ENCODE data around the gene TBC1D5. TPM values are rescaled to one million over a fixed set of nuclear protein-coding genes. Genes with fewer than 3 reads are reported as not detected.

The TBC1D5 gene
- total RNA-seq, 4 donors from 2014 or later: 21.3 to 86.4 (median 48.1) TPM

DNA sequence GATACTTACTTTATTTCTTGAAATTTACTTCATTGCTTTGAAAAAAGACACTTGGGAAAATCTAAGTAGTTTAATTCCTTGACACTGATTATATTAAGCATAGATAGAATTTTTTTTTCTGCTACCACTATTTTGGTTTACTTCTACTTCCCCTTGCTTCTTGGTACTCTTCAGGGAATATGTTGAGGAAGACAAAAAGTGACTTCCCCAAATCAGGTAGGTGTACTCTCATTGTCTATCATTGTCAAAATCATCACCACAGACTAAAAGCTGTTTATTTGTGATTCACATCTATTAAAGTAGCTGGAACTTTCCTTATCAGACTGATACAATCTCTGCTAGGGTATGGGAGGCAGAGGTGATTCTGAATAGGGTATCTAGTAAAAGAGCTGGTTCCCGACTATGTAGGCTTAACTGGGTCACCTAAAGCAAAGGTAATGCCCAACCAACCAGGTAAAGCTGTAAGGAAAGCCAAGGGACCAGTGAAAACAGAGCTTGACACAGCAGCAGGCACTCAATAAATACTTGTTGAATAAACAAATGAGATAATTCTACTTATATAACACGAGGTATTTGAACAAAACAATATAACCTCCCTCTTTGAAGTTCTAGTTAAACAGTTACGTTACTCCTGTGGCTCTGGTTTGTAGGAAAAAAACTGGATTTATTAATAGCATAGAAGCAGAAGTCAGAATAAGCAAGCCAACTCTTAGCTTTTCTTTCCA, 510.7 kb downstream of the TBC1D5 start:
- Histone ChIP-seq H3K9me3 (no peaks in the 10 kb centered on the region), H3K27me3 (no peaks in the 10 kb centered on the region), H3K36me3 (no peaks in the 10 kb centered on the region), H3K27ac (no peak overlapping the region), H3K4me3 (no peak overlapping the region), H3K4me1 (no peaks in the 10 kb centered on the region)
- no peak for TF ChIP-seq POLR2A (IDR thresholded peaks at IDR 0.05)
- no peak for TF ChIP-seq EP300 (IDR thresholded peaks at IDR 0.05; ENCODE audit: low read depth)
- TF ChIP-seq, protein P1, sequence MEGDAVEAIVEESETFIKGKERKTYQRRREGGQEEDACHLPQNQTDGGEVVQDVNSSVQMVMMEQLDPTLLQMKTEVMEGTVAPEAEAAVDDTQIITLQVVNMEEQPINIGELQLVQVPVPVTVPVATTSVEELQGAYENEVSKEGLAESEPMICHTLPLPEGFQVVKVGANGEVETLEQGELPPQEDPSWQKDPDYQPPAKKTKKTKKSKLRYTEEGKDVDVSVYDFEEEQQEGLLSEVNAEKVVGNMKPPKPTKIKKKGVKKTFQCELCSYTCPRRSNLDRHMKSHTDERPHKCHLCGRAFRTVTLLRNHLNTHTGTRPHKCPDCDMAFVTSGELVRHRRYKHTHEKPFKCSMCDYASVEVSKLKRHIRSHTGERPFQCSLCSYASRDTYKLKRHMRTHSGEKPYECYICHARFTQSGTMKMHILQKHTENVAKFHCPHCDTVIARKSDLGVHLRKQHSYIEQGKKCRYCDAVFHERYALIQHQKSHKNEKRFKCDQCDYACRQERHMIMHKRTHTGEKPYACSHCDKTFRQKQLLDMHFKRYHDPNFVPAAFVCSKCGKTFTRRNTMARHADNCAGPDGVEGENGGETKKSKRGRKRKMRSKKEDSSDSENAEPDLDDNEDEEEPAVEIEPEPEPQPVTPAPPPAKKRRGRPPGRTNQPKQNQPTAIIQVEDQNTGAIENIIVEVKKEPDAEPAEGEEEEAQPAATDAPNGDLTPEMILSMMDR (IDR thresholded peaks at IDR 0.05): no peak
- TF ChIP-seq POLR2AphosphoS5 (IDR thresholded peaks at IDR 0.05): no peak
- no peak for DNase-seq
- 45 to 54% methylated on average over 2 to 3 of the region's 3 CpGs for WGBS, 2 donors (ENCODE audit: low coverage in 1 of 2)
- in situ Hi-C loops (cut with MboI; ENCODE audit: low pct_ligation_motif_present in 1 of 4, low pct_unique_long_range_greater_than_20kb in 1 of 4, low sequenced_read_pairs in 3 of 4) (loop anchor here in 3 of 4 donors (5.0 to 25.0 kb wide), 5 partner anchors 394 to 629 kb away; partner anchors contain the start of gene DAZL (in 2 of the 3)), intact Hi-C loops (cut with DNase I; ENCODE audit: low total_unique reads) (no loop called here)

DNA sequence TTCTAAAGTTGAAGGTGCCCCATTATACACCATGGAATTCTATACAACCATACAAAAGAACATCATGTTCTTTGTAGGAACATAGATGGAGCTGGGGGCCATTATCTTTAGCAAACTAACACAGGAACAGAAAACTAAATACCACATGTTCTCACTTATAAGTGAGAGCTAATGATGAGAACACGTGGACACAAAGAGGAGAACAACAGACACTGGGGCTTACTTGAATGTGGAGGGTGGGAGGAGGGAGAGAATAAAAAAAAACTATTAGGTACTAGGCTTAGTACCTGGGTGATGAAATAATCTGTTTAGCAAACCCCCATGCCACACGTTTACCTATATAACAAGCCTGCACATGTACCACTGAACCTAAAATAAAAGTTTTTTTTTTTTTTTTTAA, 515.0 kb downstream of the TBC1D5 start:
- no peaks in the 10 kb centered on the region for H3K4me1 ChIP-seq
- TF ChIP-seq, protein P1 (IDR thresholded peaks at IDR 0.05): no peak
- intact Hi-C loops (cut with DNase I; ENCODE audit: low total_unique reads) (loop anchor here (10.0 kb wide), 1 partner anchor 797 kb away; no protein-coding TSS in a partner anchor), in situ Hi-C loops (cut with MboI; ENCODE audit: low pct_ligation_motif_present in 1 of 4, low pct_unique_long_range_greater_than_20kb in 1 of 4, low sequenced_read_pairs in 3 of 4) (loop anchor here in 3 of 4 donors (10.0 to 25.0 kb wide), 4 partner anchors 390 to 623 kb away; partner anchors contain the start of gene DAZL (in 2 of the 3))
- DNase-seq: no peak
- H3K36me3 ChIP-seq: no peaks in the 10 kb centered on the region
- H3K27me3 ChIP-seq: no peaks in the 10 kb centered on the region
- no peaks in the 10 kb centered on the region for H3K9me3 ChIP-seq
- H3K4me3 ChIP-seq: no peak overlapping the region
- 87 to 95% methylated on average over 2 of the region's 2 CpGs for WGBS, 2 donors (ENCODE audit: low coverage in 1 of 2)
- H3K27ac ChIP-seq: no peak overlapping the region

- 90% methylated on average over 1 of the region's 1 CpG; no CpG with 5 or more reads in 1 of the 2 donors for WGBS, 2 donors (ENCODE audit: low coverage in 1 of 2)
- no peak overlapping the region for H3K4me3 ChIP-seq
- no peak overlapping the region for H3K27ac ChIP-seq
- H3K9me3 ChIP-seq: no peaks in the 10 kb centered on the region
- intact Hi-C loops (cut with DNase I; ENCODE audit: low total_unique reads) (loop anchor here (10.0 kb wide), 1 partner anchor 803 kb away; no protein-coding TSS in a partner anchor), in situ Hi-C loops (cut with MboI; ENCODE audit: low pct_ligation_motif_present in 1 of 4, low pct_unique_long_range_greater_than_20kb in 1 of 4, low sequenced_read_pairs in 3 of 4) (loop anchor here in 1 of 4 donors (10.0 kb wide), 1 partner anchor 617 kb away; the partner anchor contains the start of gene DAZL)
- no peaks in the 10 kb centered on the region for H3K4me1 ChIP-seq
- H3K27me3 ChIP-seq: no peaks in the 10 kb centered on the region
- peaks cover 0 to 6% (median 0%) of the 10 kb centered on the region in 4 donors for H3K36me3 ChIP-seq
- no peak for TF ChIP-seq EP300 (IDR thresholded peaks at IDR 0.05; ENCODE audit: low read depth)
- no peak for TF ChIP-seq POLR2AphosphoS5 (IDR thresholded peaks at IDR 0.05)
- no peak for TF ChIP-seq POLR2A (IDR thresholded peaks at IDR 0.05)
- TF ChIP-seq, protein P1 (IDR thresholded peaks at IDR 0.05): no peak
- no peak for DNase-seq
These were observed 520.9 kb downstream of the TBC1D5 start for GRCh38 chr3:17221529-17221928.

DNA sequence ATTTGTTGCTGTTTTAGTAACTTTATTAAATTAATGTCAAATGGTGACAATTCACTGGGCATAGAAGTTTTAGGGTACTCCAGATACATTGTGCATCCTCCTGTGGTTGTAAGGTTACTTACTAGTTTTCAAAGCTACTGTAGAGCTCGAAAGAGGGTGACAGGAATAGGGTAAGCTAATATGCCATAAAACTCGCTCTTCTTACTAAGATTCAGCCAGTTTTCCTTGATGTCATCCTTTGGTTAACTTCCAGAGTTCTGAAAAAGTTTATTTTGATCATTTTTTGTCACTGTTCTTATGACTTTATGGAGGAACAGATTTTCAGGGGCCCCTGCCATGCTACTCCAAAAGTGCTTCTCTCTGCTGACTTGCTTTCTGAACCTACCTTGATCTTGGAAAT, 522.8 kb downstream of the TBC1D5 start:
- intact Hi-C loops (cut with DNase I; ENCODE audit: low total_unique reads): no loop called here
- Histone ChIP-seq H3K4me3 (no peak overlapping the region), H3K27ac (no peak overlapping the region), H3K36me3 (peaks cover 0 to 6% (median 0%) of the 10 kb centered on the region in 4 donors), H3K4me1 (no peaks in the 10 kb centered on the region), H3K27me3 (no peaks in the 10 kb centered on the region), H3K9me3 (no peaks in the 10 kb centered on the region)
- TF ChIP-seq EP300 (IDR thresholded peaks at IDR 0.05; ENCODE audit: low read depth) (no peak), POLR2AphosphoS5 (IDR thresholded peaks at IDR 0.05) (no peak), POLR2A (IDR thresholded peaks at IDR 0.05) (no peak)
- TF ChIP-seq, protein P1 (IDR thresholded peaks at IDR 0.05): no peak
- 87 to 97% methylated on average over 2 of the region's 2 CpGs for WGBS, 2 donors (ENCODE audit: low coverage in 1 of 2)
- DNase-seq: no peak
- in situ Hi-C loops (cut with MboI; ENCODE audit: low pct_ligation_motif_present in 1 of 4, low pct_unique_long_range_greater_than_20kb in 1 of 4, low sequenced_read_pairs in 3 of 4): no loop called here
